Mesenchymal stem cell (in vitro differentiated cells and primary cell): Measurements from ENCODE around the gene TSC22D2.
A peak's percentile ranks its signal among the peaks of the same experiment; 100 is the strongest.

Source experiments
- DNase-seq: peaks from one replicate; pipeline ENCODE4 v3.0.0-alpha.2; 2013
- H2AFZ ChIP-seq: one replicate; pipeline ENCODE4 v1.6.1; 2013; ENCODE audit warnings: low read depth, mild to moderate bottlenecking, control low read depth, inconsistent platforms, low read length, moderate library complexity
- H2AK5ac ChIP-seq: 2 replicates; pipeline ENCODE4 v1.6.1; 2013; ENCODE audit warnings: low read length, moderate library complexity, mild to moderate bottlenecking, inconsistent platforms; ENCODE audit not compliant: severe bottlenecking
- H2BK120ac ChIP-seq: one replicate; pipeline ENCODE4 v1.6.1; 2013; ENCODE audit warnings: low read depth, mild to moderate bottlenecking, inconsistent platforms, low read length, moderate library complexity
- H2BK12ac ChIP-seq, 2 experiments: one replicate each; pipeline ENCODE4 v1.6.1; 2013; ENCODE audit warnings: inconsistent platforms in 2 of 2, low read length in 2 of 2, mild to moderate bottlenecking in 2 of 2, moderate library complexity in 2 of 2, control low read depth in 1 of 2
- H2BK15ac ChIP-seq: one replicate; pipeline ENCODE4 v1.6.1; 2013; ENCODE audit warnings: mild to moderate bottlenecking, low read depth, inconsistent platforms; ENCODE audit not compliant: poor library complexity, severe bottlenecking
- H2BK5ac ChIP-seq: 2 replicates; pipeline ENCODE4 v1.6.1; 2013; ENCODE audit warnings: low read depth, mild to moderate bottlenecking, low read length, control low read depth, inconsistent platforms; ENCODE audit not compliant: poor library complexity, severe bottlenecking
- H3K14ac ChIP-seq, 2 experiments: one replicate each; pipeline ENCODE4 v1.6.1; 2013; ENCODE audit warnings: inconsistent platforms in 2 of 2, low read length in 2 of 2, control low read depth in 1 of 2, mild to moderate bottlenecking in 1 of 2, moderate library complexity in 1 of 2
- H3K18ac ChIP-seq, 2 experiments: one replicate each; pipeline ENCODE4 v1.6.1; 2013; ENCODE audit warnings: inconsistent platforms in 2 of 2, low read length in 2 of 2, control low read depth in 1 of 2, low read depth in 1 of 2, mild to moderate bottlenecking in 1 of 2
- H3K23ac ChIP-seq, 2 experiments: one replicate each; pipeline ENCODE4 v1.6.1; 2013; ENCODE audit warnings: inconsistent platforms in 2 of 2, low read length in 2 of 2, mild to moderate bottlenecking in 2 of 2, moderate library complexity in 2 of 2, control low read depth in 1 of 2
- H3K27ac ChIP-seq: 2 replicates; pipeline ENCODE4 v1.5.1; 2013; ENCODE audit warnings: mild to moderate bottlenecking, moderate library complexity, low read length, control low read depth, inconsistent platforms; ENCODE audit not compliant: poor library complexity, severe bottlenecking
- H3K27me3 ChIP-seq, 2 experiments: 2 replicates each; pipeline versions ENCODE4 v1.6.1 to v1.7.0; 2013; ENCODE audit warnings: low read length in 2 of 2, mild to moderate bottlenecking in 2 of 2, moderate library complexity in 2 of 2, control low read depth in 1 of 2, inconsistent platforms in 1 of 2; ENCODE audit not compliant: control insufficient read depth in 1 of 2, insufficient read depth in 1 of 2
- H3K36me3 ChIP-seq, 2 experiments: 2 replicates each; pipeline versions ENCODE4 v1.6.1 to v1.7.0; 2013; ENCODE audit warnings: low read length in 2 of 2, control low read depth in 1 of 2, inconsistent platforms in 1 of 2, low read depth in 1 of 2, mild to moderate bottlenecking in 1 of 2; ENCODE audit not compliant: insufficient read depth in 2 of 2, control insufficient read depth in 1 of 2
- H3K4ac ChIP-seq, 2 experiments: one replicate each; pipeline ENCODE4 v1.6.1; 2013; ENCODE audit warnings: inconsistent platforms in 2 of 2, low read length in 2 of 2, mild to moderate bottlenecking in 2 of 2, moderate library complexity in 2 of 2, control low read depth in 1 of 2, low read depth in 1 of 2
- H3K4me1 ChIP-seq: 2 replicates; pipeline ENCODE4 v1.6.1; 2013; ENCODE audit warnings: low read depth, low read length, control low read depth; ENCODE audit not compliant: control insufficient read depth, insufficient read depth
- H3K4me2 ChIP-seq: 2 replicates; pipeline ENCODE4 v1.6.1; 2013; ENCODE audit warnings: low read length, mild to moderate bottlenecking, inconsistent platforms; ENCODE audit not compliant: poor library complexity, severe bottlenecking
- H3K4me3 ChIP-seq, 2 experiments: 2 replicates each; pipeline versions ENCODE4 v1.5.1 to v1.7.0; 2013; ENCODE audit warnings: low read length in 2 of 2, mild to moderate bottlenecking in 2 of 2, control low read depth in 1 of 2, low read depth in 1 of 2; ENCODE audit not compliant: insufficient read depth in 1 of 2
- H3K79me1 ChIP-seq: replicated peaks from 2 replicates; pipeline ENCODE4 v1.6.1; 2013; ENCODE audit warnings: mild to moderate bottlenecking, control low read depth, low read length, inconsistent platforms; ENCODE audit not compliant: poor library complexity, severe bottlenecking
- H3K9ac ChIP-seq: 2 replicates; pipeline ENCODE4 v1.7.0; 2013; ENCODE audit warnings: mild to moderate bottlenecking, low read length, moderate library complexity
- H3K9me3 ChIP-seq: 2 replicates; pipeline ENCODE4 v1.7.0; 2013; ENCODE audit warnings: mild to moderate bottlenecking, low read length; ENCODE audit not compliant: control insufficient read depth
- H4K8ac ChIP-seq: one replicate; pipeline ENCODE4 v1.6.1; 2013; ENCODE audit warnings: inconsistent platforms, mild to moderate bottlenecking, low read length, moderate library complexity
- H4K91ac ChIP-seq: one replicate; pipeline ENCODE4 v1.6.1; 2013; ENCODE audit warnings: mild to moderate bottlenecking, low read length, inconsistent platforms
- WGBS: methylation state at CpG from one replicate; pipeline ENCODE4 v1.1.7; 2013; ENCODE audit warnings: mixed read lengths; 5-methylcytosine and 5-hydroxymethylcytosine counted together

TSC22D2 gene

DNA sequence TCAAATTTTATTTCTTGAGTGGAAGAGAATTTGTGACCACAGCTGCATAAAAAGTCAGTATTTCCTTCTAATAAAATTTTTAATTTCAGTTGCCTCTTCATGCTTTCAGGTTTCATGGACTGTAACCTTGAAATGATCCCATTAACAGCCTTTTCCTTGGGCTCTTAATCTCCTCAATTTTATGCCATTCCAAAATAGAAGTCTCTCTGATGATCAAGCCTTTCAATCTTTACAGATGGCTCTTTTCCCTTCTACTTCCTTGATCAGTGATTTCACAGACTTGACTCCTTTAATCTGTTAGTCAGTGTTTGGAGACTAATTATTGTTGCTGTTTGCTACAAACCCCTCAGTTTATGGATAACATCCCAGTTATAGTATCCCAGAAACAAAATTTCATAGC, 11.9 kb downstream of the TSC22D2 start:
- Histone ChIP-seq H4K91ac (no peak overlapping the region), H2BK5ac (no peak overlapping the region), H3K4me1 (peaks cover 2% of the 10 kb centered on the region), H3K4ac (no peak overlapping the region), H3K9ac (no peak overlapping the region), H3K27me3 (no peaks in the 10 kb centered on the region), H3K36me3 (peaks cover 0 to 43% of the 10 kb centered on the region in 2 experiments), H2AFZ (no peak overlapping the region), H3K18ac (no peak overlapping the region), H3K9me3 (no peaks in the 10 kb centered on the region), H3K4me3 (no peak overlapping the region), H3K4me2 (no peak overlapping the region), H2BK120ac (no peak overlapping the region), H3K27ac (no peak overlapping the region), H2AK5ac (no peak overlapping the region), H2BK12ac (no peak overlapping the region), H3K14ac (no peak overlapping the region), H2BK15ac (no peak overlapping the region), H3K79me1 (no peaks in the 10 kb centered on the region), H4K8ac (no peak overlapping the region), H3K23ac (no peak overlapping the region)
- DNase-seq, result no peak

DNA sequence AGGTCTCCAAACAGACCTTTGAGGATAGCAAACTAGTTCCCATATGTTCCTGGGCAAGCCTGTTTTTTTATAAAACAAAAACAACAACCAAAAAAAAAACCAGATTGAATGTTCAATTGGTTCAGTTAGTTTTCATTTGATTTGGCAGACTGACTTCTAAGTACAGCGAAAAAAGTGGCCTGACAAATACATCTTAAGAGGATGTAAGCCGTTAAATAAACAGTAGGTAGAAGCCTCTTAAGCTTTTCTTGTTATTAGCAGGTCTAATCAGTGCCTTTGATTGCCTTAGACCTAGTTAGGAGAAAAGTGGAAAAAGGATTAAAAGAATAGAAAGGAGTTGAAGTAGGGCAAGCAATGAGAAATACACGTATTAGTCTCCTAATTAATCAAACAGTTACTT, 13.2 kb downstream of the TSC22D2 start:
- H3K4me2 ChIP-seq, result no peak overlapping the region
- no peaks in the 10 kb centered on the region for H3K27me3 ChIP-seq
- H3K79me1 ChIP-seq, result no peaks in the 10 kb centered on the region
- no peak overlapping the region for H2BK120ac ChIP-seq
- no peak overlapping the region for H4K91ac ChIP-seq
- 70% methylated on average over 2 of the region's 3 CpGs for WGBS
- no peak overlapping the region for H2BK15ac ChIP-seq
- no peak overlapping the region for H3K4me3 ChIP-seq
- no peak overlapping the region for H3K4ac ChIP-seq
- H3K36me3 ChIP-seq, result peaks cover 0 to 46% of the 10 kb centered on the region in 2 experiments
- H2BK12ac ChIP-seq, result no peak overlapping the region
- no peak overlapping the region for H3K9ac ChIP-seq
- no peak overlapping the region for H3K23ac ChIP-seq
- no peak overlapping the region for H3K14ac ChIP-seq
- no peak for DNase-seq
- no peak overlapping the region for H4K8ac ChIP-seq
- no peak overlapping the region for H2AFZ ChIP-seq
- no peak overlapping the region for H3K18ac ChIP-seq
- H3K27ac ChIP-seq, result no peak overlapping the region
- no peak overlapping the region for H2AK5ac ChIP-seq
- no peaks in the 10 kb centered on the region for H3K4me1 ChIP-seq
- H2BK5ac ChIP-seq, result no peak overlapping the region
- H3K9me3 ChIP-seq, result no peaks in the 10 kb centered on the region

DNA sequence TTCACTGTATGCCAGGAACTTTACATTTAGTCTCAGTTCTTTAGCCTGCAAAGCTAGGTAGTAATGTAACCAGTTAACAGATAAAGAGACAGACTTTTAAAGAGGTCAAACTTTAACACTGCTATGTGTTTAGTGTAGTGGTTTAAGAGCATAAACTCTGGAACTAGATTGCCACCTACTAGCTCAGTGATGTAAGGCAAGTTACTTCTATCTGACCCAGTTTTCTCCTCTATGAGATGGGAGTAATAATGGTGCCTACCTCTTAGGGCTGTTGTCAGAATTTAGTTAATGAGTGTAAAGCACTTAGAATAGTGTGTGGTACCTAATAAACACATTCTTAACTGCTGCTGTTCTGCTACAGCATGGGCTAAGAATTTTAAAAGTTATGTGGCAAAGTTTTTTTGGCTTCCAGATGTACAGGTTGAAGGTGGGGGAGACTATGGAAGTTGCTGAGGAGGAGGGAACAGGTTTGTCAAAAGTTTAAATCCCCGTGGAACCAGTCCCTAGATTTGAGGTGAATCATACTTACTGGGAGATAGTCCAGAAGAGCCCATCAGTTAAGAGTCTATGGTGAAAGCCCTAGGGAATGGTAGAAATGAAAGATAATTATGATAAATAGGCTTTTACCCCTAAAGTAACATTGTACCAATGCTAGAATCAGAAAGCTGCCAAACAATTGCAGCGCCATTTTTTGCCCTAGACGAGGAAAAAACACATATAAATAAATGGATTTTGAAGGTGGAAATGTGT, 13.9 kb downstream of the TSC22D2 start:
- no peak overlapping the region for H2BK5ac ChIP-seq
- H3K4me1 ChIP-seq, result no peaks in the 10 kb centered on the region
- no peak overlapping the region for H3K9ac ChIP-seq
- no peak overlapping the region for H3K18ac ChIP-seq
- H2BK120ac ChIP-seq, result no peak overlapping the region
- H2BK12ac ChIP-seq, result no peak overlapping the region
- H4K91ac ChIP-seq, result no peak overlapping the region
- no peak overlapping the region for H2AFZ ChIP-seq
- DNase-seq, result peak; percentile 36
- H3K14ac ChIP-seq, result no peak overlapping the region
- no peak overlapping the region for H3K4ac ChIP-seq
- H3K4me2 ChIP-seq, result no peak overlapping the region
- no peak overlapping the region for H4K8ac ChIP-seq
- no peak overlapping the region for H2AK5ac ChIP-seq
- no peak overlapping the region for H3K23ac ChIP-seq
- H3K36me3 ChIP-seq, result peaks cover 0 to 41% of the 10 kb centered on the region in 2 experiments
- H3K9me3 ChIP-seq, result no peaks in the 10 kb centered on the region
- no peak overlapping the region for H2BK15ac ChIP-seq
- H3K27ac ChIP-seq, result no peak overlapping the region
- WGBS, result 50% methylated on average over 1 of the region's 3 CpGs
- H3K27me3 ChIP-seq, result no peaks in the 10 kb centered on the region
- H3K79me1 ChIP-seq, result no peaks in the 10 kb centered on the region
- H3K4me3 ChIP-seq, result no peak overlapping the region

DNA sequence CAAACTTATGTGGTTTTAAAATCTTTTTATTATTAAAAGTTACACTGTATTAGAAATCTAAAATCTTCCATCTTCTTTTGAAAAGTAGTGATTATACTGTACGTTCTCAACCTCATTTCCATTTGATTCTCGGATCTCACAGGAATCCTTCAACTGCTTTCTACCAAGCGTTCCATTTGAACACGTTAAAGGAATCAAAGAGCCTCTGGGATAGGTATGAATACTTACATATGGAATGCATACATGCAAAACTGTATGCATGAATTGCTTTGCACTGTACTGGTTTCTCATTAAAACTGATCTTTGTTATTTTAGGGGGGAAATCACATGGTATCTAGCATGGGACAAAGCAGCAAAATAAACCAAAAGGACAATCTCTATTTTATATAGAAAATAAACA, 14.8 kb downstream of the TSC22D2 start:
- H3K27ac ChIP-seq, result no peak overlapping the region
- H3K4ac ChIP-seq, result no peak overlapping the region
- H2BK120ac ChIP-seq, result no peak overlapping the region
- no peak overlapping the region for H4K8ac ChIP-seq
- no peak overlapping the region for H3K23ac ChIP-seq
- H3K79me1 ChIP-seq, result no peaks in the 10 kb centered on the region
- H3K18ac ChIP-seq, result no peak overlapping the region
- H2AFZ ChIP-seq, result no peak overlapping the region
- WGBS, result 90% methylated on average over 2 of the region's 4 CpGs
- no peak overlapping the region for H3K9ac ChIP-seq
- H3K4me1 ChIP-seq, result no peaks in the 10 kb centered on the region
- DNase-seq, result no peak
- H3K4me3 ChIP-seq, result no peak overlapping the region
- no peaks in the 10 kb centered on the region for H3K9me3 ChIP-seq
- peaks cover 0 to 41% of the 10 kb centered on the region in 2 experiments for H3K36me3 ChIP-seq
- no peak overlapping the region for H2BK15ac ChIP-seq
- H3K14ac ChIP-seq, result no peak overlapping the region
- H3K27me3 ChIP-seq, result no peaks in the 10 kb centered on the region
- no peak overlapping the region for H2AK5ac ChIP-seq
- H4K91ac ChIP-seq, result no peak overlapping the region
- H2BK12ac ChIP-seq, result no peak overlapping the region
- no peak overlapping the region for H2BK5ac ChIP-seq
- no peak overlapping the region for H3K4me2 ChIP-seq
